OCI-LY1 (cell line): ENCODE results near the gene AUP1.

ENCODE experiments used
- EZH2 ChIP-seq: fragments of 200-600 bp; sonication (generic), shearing (Covaris generic); IDR thresholded peaks from 2 replicates; pipeline ENCODE4 v1.8.0; 2017; ENCODE audit warnings: borderline replicate concordance, mixed run types, mild to moderate bottlenecking, antibody characterized with exemption, low read length, moderate library complexity, mixed read lengths
- TF ChIP-seq, protein P1 (sequence below): fragments of 200-600 bp; sonication (generic), shearing (Covaris generic); IDR thresholded peaks from 2 replicates; pipeline ENCODE4 v1.5.1; 2017; ENCODE audit warnings: mild to moderate bottlenecking, antibody characterized with exemption, low read length, moderate library complexity, mixed read lengths

DNA sequence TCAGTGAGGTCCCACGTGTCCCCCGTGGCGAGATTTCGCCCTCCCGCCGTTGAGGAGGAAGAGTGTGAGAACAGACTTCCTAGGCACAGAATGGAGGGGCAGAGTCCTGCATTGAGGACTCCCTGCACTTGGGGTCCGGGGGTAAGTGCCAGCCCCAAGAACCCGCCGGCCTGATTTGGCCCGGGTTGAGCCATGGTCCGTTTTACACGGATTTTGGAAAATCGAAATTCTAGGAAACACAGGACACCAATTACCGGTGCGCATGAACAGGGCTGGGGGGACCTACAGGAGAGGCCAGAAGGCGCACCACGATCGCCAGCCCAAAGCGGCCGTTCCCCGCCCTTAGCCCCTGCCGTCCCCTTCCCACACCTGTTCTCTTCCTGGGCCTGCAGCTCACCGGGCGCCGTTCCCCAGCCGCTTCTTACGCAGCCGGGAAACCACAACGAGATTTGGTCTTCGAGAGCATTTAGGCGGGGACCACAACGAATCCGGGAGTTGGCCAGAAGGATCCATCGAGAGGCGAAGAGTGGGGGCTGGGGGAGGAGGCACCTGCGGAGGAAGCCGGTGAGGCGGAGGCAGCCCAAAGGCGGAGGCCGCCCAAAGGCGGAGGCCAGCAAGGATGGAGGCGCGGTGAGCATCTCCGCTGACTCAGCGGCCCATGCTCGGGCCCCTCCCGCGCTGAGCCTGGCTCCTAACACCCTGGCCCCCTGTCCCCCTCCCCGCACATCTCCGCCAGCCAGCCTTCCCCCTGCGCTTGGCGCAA, 15.7 kb downstream of the AUP1 start:
- TF ChIP-seq, protein P1, sequence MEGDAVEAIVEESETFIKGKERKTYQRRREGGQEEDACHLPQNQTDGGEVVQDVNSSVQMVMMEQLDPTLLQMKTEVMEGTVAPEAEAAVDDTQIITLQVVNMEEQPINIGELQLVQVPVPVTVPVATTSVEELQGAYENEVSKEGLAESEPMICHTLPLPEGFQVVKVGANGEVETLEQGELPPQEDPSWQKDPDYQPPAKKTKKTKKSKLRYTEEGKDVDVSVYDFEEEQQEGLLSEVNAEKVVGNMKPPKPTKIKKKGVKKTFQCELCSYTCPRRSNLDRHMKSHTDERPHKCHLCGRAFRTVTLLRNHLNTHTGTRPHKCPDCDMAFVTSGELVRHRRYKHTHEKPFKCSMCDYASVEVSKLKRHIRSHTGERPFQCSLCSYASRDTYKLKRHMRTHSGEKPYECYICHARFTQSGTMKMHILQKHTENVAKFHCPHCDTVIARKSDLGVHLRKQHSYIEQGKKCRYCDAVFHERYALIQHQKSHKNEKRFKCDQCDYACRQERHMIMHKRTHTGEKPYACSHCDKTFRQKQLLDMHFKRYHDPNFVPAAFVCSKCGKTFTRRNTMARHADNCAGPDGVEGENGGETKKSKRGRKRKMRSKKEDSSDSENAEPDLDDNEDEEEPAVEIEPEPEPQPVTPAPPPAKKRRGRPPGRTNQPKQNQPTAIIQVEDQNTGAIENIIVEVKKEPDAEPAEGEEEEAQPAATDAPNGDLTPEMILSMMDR = no peak
- no peak for TF ChIP-seq EZH2
